CD4-positive, alpha-beta T cell (primary cell): Measurements from ENCODE around the gene OR6X1. TPM values are rescaled to one million over a fixed set of nuclear protein-coding genes. Genes with fewer than 3 reads are reported as not detected.

ENCODE experiments used
- ATAC-seq: fragments of 200-7000 bp; cut with Tn5 transposase; one replicate; pipeline ENCODE4 v1.10.0; 2022; ENCODE audit warnings: mild to moderate bottlenecking; ENCODE audit not compliant: poor library complexity
- CTCF ChIA-PET: fragments of 350-600 bp; sonication (Branson Sonifier 250); formaldehyde crosslinking; loops from one replicate; lab custom pipeline; 2021; ENCODE audit warnings: antibody characterized with exemption, inconsistent platforms; lab: Charles Lee
- POLR2A ChIA-PET: fragments of 350-600 bp; sonication (Branson Sonifier 250); formaldehyde crosslinking; loops from one replicate; lab custom pipeline; 2021; ENCODE audit warnings: antibody characterized with exemption, inconsistent platforms; lab: Charles Lee
- DNase-seq, 14 experiments: peaks; one replicate each; pipeline ENCODE4 v3.0.0-alpha.2; 2013 to 2020; ENCODE audit warnings: mixed read lengths in 2 of 14
- H3K27ac ChIP-seq, 2 donors: one replicate each; pipeline versions ENCODE4 v1.5.1 to v1.7.0; 2013; ENCODE audit warnings: low read length in 2 of 2, low read depth in 1 of 2, mild to moderate bottlenecking in 1 of 2
- H3K27me3 ChIP-seq, 2 experiments: 1 replicate in 1 of 2; 2 replicates in 1 of 2; pipeline versions ENCODE4 v1.6.1 to v1.7.0; 2013; ENCODE audit warnings: low read length in 2 of 2, control low read depth in 1 of 2, mild to moderate bottlenecking in 1 of 2, moderate library complexity in 1 of 2; ENCODE audit not compliant: insufficient read depth in 2 of 2, control insufficient read depth in 1 of 2
- H3K36me3 ChIP-seq: one replicate; pipeline ENCODE4 v1.6.1; 2013; ENCODE audit warnings: low read length, control low read depth; ENCODE audit not compliant: insufficient read depth
- H3K4me1 ChIP-seq: one replicate; pipeline ENCODE4 v1.6.1; 2013; ENCODE audit warnings: low read length, control low read depth; ENCODE audit not compliant: insufficient read depth
- H3K4me3 ChIP-seq: one replicate; pipeline ENCODE4 v1.5.1; 2013; ENCODE audit warnings: mild to moderate bottlenecking, low read length, moderate library complexity
- H3K9me3 ChIP-seq, 2 experiments: 1 replicate in 1 of 2; 2 replicates in 1 of 2; pipeline versions ENCODE4 v1.6.1 to v1.7.0; 2013; ENCODE audit warnings: low read length in 2 of 2, mild to moderate bottlenecking in 2 of 2, control low read depth in 1 of 2, moderate library complexity in 1 of 2; ENCODE audit not compliant: control insufficient read depth in 1 of 2, insufficient read depth in 1 of 2
- H3K27ac Mint-ChIP-seq: one replicate; pipeline ENCODE4 v1.8.0; 2020; ENCODE audit warnings: mixed read lengths
- H3K27me3 Mint-ChIP-seq: one replicate; pipeline ENCODE4 v1.8.0; 2021; ENCODE audit warnings: mixed read lengths
- H3K36me3 Mint-ChIP-seq: one replicate; pipeline ENCODE4 v1.8.0; 2021; ENCODE audit warnings: low read depth, mixed read lengths
- H3K4me1 Mint-ChIP-seq: one replicate; pipeline ENCODE4 v1.8.0; 2021; ENCODE audit warnings: low read depth, mixed read lengths
- H3K4me3 Mint-ChIP-seq: one replicate; pipeline ENCODE4 v1.8.0; 2020; ENCODE audit warnings: mild to moderate bottlenecking, mixed read lengths
- H3K9me3 Mint-ChIP-seq: one replicate; pipeline ENCODE4 v1.8.0; 2020; ENCODE audit warnings: mixed read lengths
- intact Hi-C, 2 experiments: fragments of 100-400 bp; cut with DNase I in 1 of 2; cut with micrococcal nuclease in 1 of 2; formaldehyde crosslinking; loops; one replicate each; pipeline versions ENCODE4 v1.15.1 to v1.9.0; 2023 to 2025; cut with DNase I, micrococcal nuclease
- total RNA-seq, 174 experiments: library from RNA in 2 of 174; stranded (reverse) in 2 of 174; gene quantifications; one replicate each; pipeline ENCODE4 v1.2.3 and lab custom pipeline; 2021 to 2026
- TF ChIP-seq, protein P1 (sequence below): fragments of 200-600 bp; IDR thresholded peaks from one replicate; pipeline ENCODE4 v1.8.0; 2022; ENCODE audit warnings: antibody characterized with exemption, mild to moderate bottlenecking

OR6X1 gene
- total RNA-seq, 2 experiments from 2014 or later: not detected

DNA sequence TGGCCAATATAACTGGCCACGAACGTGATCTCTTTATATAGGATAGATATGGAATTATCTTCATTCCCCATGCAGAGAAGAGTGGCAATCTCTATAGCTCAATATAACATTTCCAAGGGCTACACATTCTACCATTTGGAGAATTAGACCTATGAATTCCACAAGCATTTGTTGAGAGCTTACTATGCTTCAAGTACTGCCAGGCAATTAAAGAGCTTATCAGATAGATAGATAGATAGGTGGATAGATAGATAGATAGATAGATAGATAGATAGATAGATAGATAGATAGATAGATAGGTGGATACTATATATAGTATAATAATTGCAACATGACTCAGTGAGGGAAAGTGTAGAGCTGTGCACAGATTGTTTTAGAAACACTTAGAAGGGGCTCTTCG lies 1.5 kb upstream of the OR6X1 start:
- H3K4me3 ChIP-seq: no peak overlapping the region
- Mint-ChIP-seq H3K4me3 (no peak overlapping the region), H3K9me3 (no peaks in the 10 kb centered on the region), H3K27me3 (peaks cover 51% of the 10 kb centered on the region), H3K4me1 (no peaks in the 10 kb centered on the region), H3K36me3 (no peaks in the 10 kb centered on the region), H3K27ac (no peak overlapping the region)
- H3K27ac ChIP-seq: no peak overlapping the region
- TF ChIP-seq, protein P1, sequence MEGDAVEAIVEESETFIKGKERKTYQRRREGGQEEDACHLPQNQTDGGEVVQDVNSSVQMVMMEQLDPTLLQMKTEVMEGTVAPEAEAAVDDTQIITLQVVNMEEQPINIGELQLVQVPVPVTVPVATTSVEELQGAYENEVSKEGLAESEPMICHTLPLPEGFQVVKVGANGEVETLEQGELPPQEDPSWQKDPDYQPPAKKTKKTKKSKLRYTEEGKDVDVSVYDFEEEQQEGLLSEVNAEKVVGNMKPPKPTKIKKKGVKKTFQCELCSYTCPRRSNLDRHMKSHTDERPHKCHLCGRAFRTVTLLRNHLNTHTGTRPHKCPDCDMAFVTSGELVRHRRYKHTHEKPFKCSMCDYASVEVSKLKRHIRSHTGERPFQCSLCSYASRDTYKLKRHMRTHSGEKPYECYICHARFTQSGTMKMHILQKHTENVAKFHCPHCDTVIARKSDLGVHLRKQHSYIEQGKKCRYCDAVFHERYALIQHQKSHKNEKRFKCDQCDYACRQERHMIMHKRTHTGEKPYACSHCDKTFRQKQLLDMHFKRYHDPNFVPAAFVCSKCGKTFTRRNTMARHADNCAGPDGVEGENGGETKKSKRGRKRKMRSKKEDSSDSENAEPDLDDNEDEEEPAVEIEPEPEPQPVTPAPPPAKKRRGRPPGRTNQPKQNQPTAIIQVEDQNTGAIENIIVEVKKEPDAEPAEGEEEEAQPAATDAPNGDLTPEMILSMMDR: no peak
- peaks cover 0 to 3% of the 10 kb centered on the region in 2 experiments for H3K27me3 ChIP-seq
- no peaks in the 10 kb centered on the region for H3K9me3 ChIP-seq
- CTCF ChIA-PET: no interaction called here
- no peak for DNase-seq
- POLR2A ChIA-PET: no interaction called here
- no peaks in the 10 kb centered on the region for H3K4me1 ChIP-seq
- intact Hi-C loops: no loop called here
- no peaks in the 10 kb centered on the region for H3K36me3 ChIP-seq
- ATAC-seq: no peak

DNA sequence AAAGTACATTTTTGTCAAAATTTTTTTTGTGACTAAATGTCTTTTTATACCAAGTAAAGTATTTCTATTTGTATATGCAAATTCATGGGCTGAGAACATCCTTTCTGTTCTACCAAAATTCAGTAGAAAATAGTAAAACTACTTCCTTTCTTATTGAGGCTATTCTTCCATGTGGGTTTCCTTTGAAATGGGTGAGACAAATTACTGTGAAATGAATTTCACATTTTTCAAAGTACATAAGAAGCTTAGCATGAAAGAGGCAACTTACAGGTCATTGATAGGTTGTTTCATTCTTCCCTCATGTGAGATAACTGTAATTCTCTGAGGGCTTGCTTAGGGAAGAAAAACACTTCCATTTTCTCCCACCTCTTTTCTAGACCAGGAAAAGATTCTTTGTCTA lies 1.0 kb upstream of the OR6X1 start:
- H3K36me3 ChIP-seq: no peaks in the 10 kb centered on the region
- H3K27ac Mint-ChIP-seq: no peak overlapping the region
- no peaks in the 10 kb centered on the region for H3K9me3 ChIP-seq
- ChIA-PET POLR2A (no interaction called here), CTCF (no interaction called here)
- H3K27ac ChIP-seq: no peak overlapping the region
- intact Hi-C loops: no loop called here
- peaks cover 53% of the 10 kb centered on the region for H3K27me3 Mint-ChIP-seq
- no peaks in the 10 kb centered on the region for H3K9me3 Mint-ChIP-seq
- H3K4me1 Mint-ChIP-seq: no peaks in the 10 kb centered on the region
- DNase-seq: no peak
- peaks cover 0 to 3% of the 10 kb centered on the region in 2 experiments for H3K27me3 ChIP-seq
- H3K4me3 ChIP-seq: no peak overlapping the region
- H3K4me1 ChIP-seq: no peaks in the 10 kb centered on the region
- ATAC-seq: no peak
- no peak overlapping the region for H3K4me3 Mint-ChIP-seq
- H3K36me3 Mint-ChIP-seq: no peaks in the 10 kb centered on the region
- TF ChIP-seq, protein P1: no peak

DNA sequence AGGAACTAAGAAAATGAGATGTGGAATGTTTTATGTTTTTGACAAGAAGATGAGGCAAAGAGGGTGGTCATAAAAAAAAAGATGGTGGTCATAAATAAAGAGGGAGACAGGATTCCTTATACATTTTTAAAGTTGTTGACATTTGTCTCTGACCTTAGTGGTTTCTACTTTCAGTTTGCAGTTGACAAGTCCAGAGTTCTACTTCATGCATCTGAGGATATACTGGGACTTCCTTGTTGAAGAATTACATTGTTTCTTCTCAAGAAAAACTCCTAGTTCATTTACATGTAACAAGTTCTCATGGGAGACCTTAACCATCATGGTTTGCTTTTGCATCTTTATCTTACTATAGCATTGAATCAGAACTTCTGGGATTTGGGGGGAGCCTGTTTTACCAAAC lies 1.2 kb downstream of the OR6X1 start:
- Histone ChIP-seq H3K4me3 (no peak overlapping the region), H3K27ac (no peak overlapping the region), H3K27me3 (peaks cover 0 to 3% of the 10 kb centered on the region in 2 experiments), H3K9me3 (no peaks in the 10 kb centered on the region), H3K4me1 (no peaks in the 10 kb centered on the region), H3K36me3 (no peaks in the 10 kb centered on the region)
- no peak overlapping the region for H3K4me3 Mint-ChIP-seq
- H3K4me1 Mint-ChIP-seq: no peaks in the 10 kb centered on the region
- no peaks in the 10 kb centered on the region for H3K36me3 Mint-ChIP-seq
- H3K27me3 Mint-ChIP-seq: peaks cover 65% of the 10 kb centered on the region
- ChIA-PET CTCF (no interaction called here), POLR2A (no interaction called here)
- H3K27ac Mint-ChIP-seq: no peak overlapping the region
- intact Hi-C loops: no loop called here
- H3K9me3 Mint-ChIP-seq: no peaks in the 10 kb centered on the region
- ATAC-seq: no peak
- TF ChIP-seq, protein P1: no peak
- DNase-seq: no peak
